Measurements from ENCODE around the gene KBTBD13. TPM values are rescaled to one million over a fixed set of nuclear protein-coding genes. Genes with fewer than 3 reads are reported as not detected.
A peak's percentile ranks its signal among the peaks of the same experiment; 100 is the strongest.

KBTBD13 gene
- total RNA-seq, 6 experiments from 2014 or later = not detected

GRCh38 chr15:65083262-65083701, 6.7 kb downstream of the KBTBD13 start:
- Mint-ChIP-seq H3K27ac (no peak overlapping the region), H3K9me3 (no peaks in the 10 kb centered on the region), H3K36me3 (ENCODE audit: low read depth) (no peaks in the 10 kb centered on the region), H3K4me3 (no peak overlapping the region), H3K27me3 (ENCODE audit: insufficient read depth) (peaks cover 35% of the 10 kb centered on the region), H3K4me1 (ENCODE audit: low read depth) (peaks cover 16% of the 10 kb centered on the region)
- TF ChIP-seq CTCF (IDR thresholded peaks at IDR 0.05) = peak; percentile 45
- no peak for DNase-seq

GRCh38 chr15:65084500-65085206, 8.1 kb downstream of the KBTBD13 start:
- no peak for DNase-seq
- Mint-ChIP-seq H3K4me1 (ENCODE audit: low read depth) (peaks cover 16% of the 10 kb centered on the region), H3K27me3 (ENCODE audit: insufficient read depth) (peaks cover 27% of the 10 kb centered on the region), H3K36me3 (ENCODE audit: low read depth) (no peaks in the 10 kb centered on the region), H3K4me3 (no peak overlapping the region), H3K27ac (no peak overlapping the region), H3K9me3 (no peaks in the 10 kb centered on the region)
- TF ChIP-seq CTCF (IDR thresholded peaks at IDR 0.05) = no peak

GRCh38 chr15:65085207-65085753, 8.7 kb downstream of the KBTBD13 start:
- H3K27ac Mint-ChIP-seq = no peak overlapping the region
- no peak for DNase-seq
- peaks cover 27% of the 10 kb centered on the region for H3K27me3 Mint-ChIP-seq (ENCODE audit: insufficient read depth)
- H3K9me3 Mint-ChIP-seq = no peaks in the 10 kb centered on the region
- no peak overlapping the region for H3K4me3 Mint-ChIP-seq
- peaks cover 16% of the 10 kb centered on the region for H3K4me1 Mint-ChIP-seq (ENCODE audit: low read depth)
- no peaks in the 10 kb centered on the region for H3K36me3 Mint-ChIP-seq (ENCODE audit: low read depth)
- no peak for TF ChIP-seq CTCF (IDR thresholded peaks at IDR 0.05)

GRCh38 chr15:65085990-65086679, 9.6 kb downstream of the KBTBD13 start:
- Mint-ChIP-seq H3K4me1 (ENCODE audit: low read depth) (peaks cover 16% of the 10 kb centered on the region), H3K27me3 (ENCODE audit: insufficient read depth) (peaks cover 24% of the 10 kb centered on the region), H3K27ac (no peak overlapping the region), H3K4me3 (no peak overlapping the region), H3K36me3 (ENCODE audit: low read depth) (no peaks in the 10 kb centered on the region), H3K9me3 (no peaks in the 10 kb centered on the region)
- peak; percentile 70 for TF ChIP-seq CTCF (IDR thresholded peaks at IDR 0.05)
- DNase-seq = peak; percentile 24

GRCh38 chr15:65086680-65087111, 10.2 kb downstream of the KBTBD13 start:
- Mint-ChIP-seq H3K36me3 (ENCODE audit: low read depth) (no peaks in the 10 kb centered on the region), H3K27me3 (ENCODE audit: insufficient read depth) (peaks cover 19% of the 10 kb centered on the region), H3K9me3 (no peaks in the 10 kb centered on the region), H3K27ac (no peak overlapping the region), H3K4me1 (ENCODE audit: low read depth) (peaks cover 16% of the 10 kb centered on the region), H3K4me3 (no peak overlapping the region)
- TF ChIP-seq CTCF (IDR thresholded peaks at IDR 0.05) = peak; percentile 47
- no peak for DNase-seq
